ENCODE data around the gene SUPT16H. TPM values are rescaled to one million over a fixed set of nuclear protein-coding genes. Genes with fewer than 3 reads are reported as not detected.

Gene SUPT16H
- total and polyA plus RNA-seq, 9 donors: 41.3 to 75.6 (median 64.2) TPM

DNA sequence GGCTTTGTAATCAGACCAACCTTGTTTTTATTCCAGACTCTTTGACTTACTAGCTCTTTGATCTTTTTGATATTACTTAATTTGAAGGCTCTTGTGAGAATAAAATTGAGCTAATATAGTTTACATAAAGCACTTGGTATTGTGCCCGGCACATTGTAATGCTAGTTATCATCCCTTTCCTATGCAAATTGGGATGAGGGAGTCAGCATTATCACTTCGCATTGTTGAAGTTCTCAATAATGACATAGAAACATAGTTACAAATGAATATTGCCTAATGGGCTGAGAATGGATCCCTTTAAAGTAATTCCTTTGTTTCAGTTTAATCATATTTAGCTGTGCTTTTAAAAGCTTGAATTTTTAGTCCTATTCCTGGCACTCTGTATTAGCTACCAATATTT, 36.6 kb downstream of the SUPT16H start:
- H3K4me3 ChIP-seq: no peak overlapping the region
- no peaks in the 10 kb centered on the region for H3K9me3 ChIP-seq
- H3K36me3 ChIP-seq: no peaks in the 10 kb centered on the region
- intact Hi-C loops (cut with DNase I): no loop called here
- no peaks in the 10 kb centered on the region for H3K27me3 ChIP-seq
- DNase-seq: no peak
- H3K4me1 ChIP-seq (ENCODE audit: insufficient read depth): no peaks in the 10 kb centered on the region
- 50 to 60% (median 59%) methylated on average over 2 of the region's 2 CpGs for WGBS, 3 donors
- TF ChIP-seq POLR2A (IDR thresholded peaks at IDR 0.05) (no peak), CTCF (IDR thresholded peaks at IDR 0.05) (no peak), EP300 (IDR thresholded peaks at IDR 0.05) (no peak)
- no peak overlapping the region for H3K27ac ChIP-seq

DNA sequence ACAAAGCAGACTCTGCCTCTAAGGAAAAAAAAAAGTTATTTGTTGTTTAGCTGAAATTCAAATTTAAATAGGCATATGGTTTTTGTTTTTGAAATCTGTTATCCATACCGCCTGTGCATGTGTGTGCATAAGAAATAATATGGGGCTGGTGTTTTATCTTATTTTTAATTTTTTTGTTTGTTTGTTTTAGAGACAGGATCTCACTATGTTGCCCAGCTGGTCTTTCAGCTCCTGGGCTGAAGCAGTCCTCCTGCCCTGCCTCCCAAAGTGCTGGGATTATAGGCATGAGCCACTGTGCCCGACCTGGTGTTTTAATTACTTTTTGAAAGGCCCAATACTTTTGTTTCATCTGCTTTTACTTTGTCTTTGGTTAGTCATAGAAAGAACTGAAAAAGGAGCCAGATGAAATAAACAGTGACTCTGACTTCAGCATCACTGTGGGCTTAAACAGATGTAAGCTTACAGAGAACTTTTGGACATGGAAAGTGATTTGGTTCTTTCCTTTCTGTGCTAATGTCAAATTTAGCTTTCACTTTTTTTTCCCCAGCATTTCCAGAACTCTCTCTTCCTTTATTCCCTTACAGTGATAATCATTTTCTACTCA, 37.2 kb downstream of the SUPT16H start:
- TF ChIP-seq CTCF (IDR thresholded peaks at IDR 0.05) (no peak), EP300 (IDR thresholded peaks at IDR 0.05) (no peak), POLR2A (IDR thresholded peaks at IDR 0.05) (no peak)
- Histone ChIP-seq H3K27me3 (no peaks in the 10 kb centered on the region), H3K9me3 (no peaks in the 10 kb centered on the region), H3K36me3 (no peaks in the 10 kb centered on the region), H3K4me3 (no peak overlapping the region), H3K27ac (no peak overlapping the region), H3K4me1 (ENCODE audit: insufficient read depth) (no peaks in the 10 kb centered on the region)
- DNase-seq: no peak
- whole genome bisulfite sequencing, 3 donors: 47 to 64% (median 53%) methylated on average over 2 of the region's 2 CpGs
- intact Hi-C loops (cut with DNase I): no loop called here

- no peak for DNase-seq
- no peak overlapping the region for H3K4me3 ChIP-seq
- no peak for TF ChIP-seq EP300 (IDR thresholded peaks at IDR 0.05)
- no peak for TF ChIP-seq POLR2A (IDR thresholded peaks at IDR 0.05)
- no peak for TF ChIP-seq CTCF (IDR thresholded peaks at IDR 0.05)
- intact Hi-C loops (cut with DNase I): no loop called here
- no peaks in the 10 kb centered on the region for H3K9me3 ChIP-seq
- no peaks in the 10 kb centered on the region for H3K36me3 ChIP-seq
- 78 to 85% (median 80%) methylated on average over 13 of the region's 13 CpGs for WGBS, 3 donors
- H3K4me1 ChIP-seq (ENCODE audit: insufficient read depth): no peaks in the 10 kb centered on the region
- H3K27ac ChIP-seq: no peak overlapping the region
- H3K27me3 ChIP-seq: no peaks in the 10 kb centered on the region
Observed at GRCh38 chr14:21343035-21343794, 40.6 kb downstream of the SUPT16H start.

DNA sequence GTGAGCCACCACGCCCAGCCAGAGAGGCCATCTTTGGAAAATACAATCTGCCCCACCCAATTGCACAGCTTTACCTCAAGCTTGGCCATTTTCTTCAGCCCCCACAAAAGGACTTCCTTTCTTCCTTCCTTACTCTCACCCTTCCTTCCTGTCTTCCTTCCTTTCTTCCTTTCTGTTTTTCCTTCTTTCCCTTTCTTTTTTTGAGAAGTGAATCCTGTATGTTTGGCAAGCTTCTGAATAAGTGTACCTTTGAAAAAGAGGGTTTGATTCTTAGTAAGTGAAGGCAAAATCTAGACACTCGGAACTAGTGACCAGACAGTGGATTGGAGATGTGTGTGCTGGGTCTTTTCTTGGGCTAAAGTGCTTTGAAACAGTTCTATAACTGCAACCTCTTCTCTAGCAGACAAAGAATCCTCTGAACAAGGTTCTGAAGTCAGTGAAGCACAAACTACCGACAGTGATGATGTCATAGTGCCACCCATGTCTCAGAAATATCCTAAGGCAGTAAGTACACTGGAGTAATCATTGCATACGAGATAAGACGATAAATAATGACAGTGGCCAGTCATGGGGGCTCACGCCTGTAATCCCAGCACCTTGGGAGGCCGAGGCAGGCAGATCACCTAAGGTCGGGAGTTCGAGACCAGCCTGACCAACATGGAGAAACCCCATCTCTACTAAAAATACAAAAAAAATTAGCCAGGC, 49.5 kb downstream of the SUPT16H start:
- H3K9me3 ChIP-seq: no peaks in the 10 kb centered on the region
- no peak overlapping the region for H3K27ac ChIP-seq
- TF ChIP-seq POLR2A (IDR thresholded peaks at IDR 0.05) (no peak), CTCF (IDR thresholded peaks at IDR 0.05) (no peak), EP300 (IDR thresholded peaks at IDR 0.05) (no peak)
- H3K4me3 ChIP-seq: no peak overlapping the region
- H3K27me3 ChIP-seq: no peaks in the 10 kb centered on the region
- 81 to 91% (median 86%) methylated on average over 9 of the region's 9 CpGs for WGBS, 3 donors
- intact Hi-C loops (cut with DNase I): no loop called here
- no peaks in the 10 kb centered on the region for H3K4me1 ChIP-seq (ENCODE audit: insufficient read depth)
- no peaks in the 10 kb centered on the region for H3K36me3 ChIP-seq
- DNase-seq: no peak

Measured in ovary (tissue), 9 donors.